Cardiac fibroblast (primary cell): ENCODE measurements around the gene HTRA1.

Experiments
- DNase-seq, 2 donors: peaks; one replicate each; pipeline versions ENCODE4 v3.0.0 to v3.0.0-alpha.2; 2010; ENCODE audit warnings: low read depth in 2 of 2
- H3K4me3 ChIP-seq, 2 donors: replicated peaks in 1 of 2; 1 replicate in 1 of 2; 2 replicates in 1 of 2; pipeline ENCODE4 v1.5.1; 2011; ENCODE audit warnings: low read depth in 2 of 2, low read length in 2 of 2, mild to moderate bottlenecking in 2 of 2, moderate library complexity in 1 of 2
- TF ChIP-seq, protein P1 (sequence below): IDR thresholded peaks from one replicate; pipeline ENCODE4 v1.5.1; 2011; ENCODE audit warnings: low read depth, mild to moderate bottlenecking, low read length, inconsistent platforms

The HTRA1 gene

DNA sequence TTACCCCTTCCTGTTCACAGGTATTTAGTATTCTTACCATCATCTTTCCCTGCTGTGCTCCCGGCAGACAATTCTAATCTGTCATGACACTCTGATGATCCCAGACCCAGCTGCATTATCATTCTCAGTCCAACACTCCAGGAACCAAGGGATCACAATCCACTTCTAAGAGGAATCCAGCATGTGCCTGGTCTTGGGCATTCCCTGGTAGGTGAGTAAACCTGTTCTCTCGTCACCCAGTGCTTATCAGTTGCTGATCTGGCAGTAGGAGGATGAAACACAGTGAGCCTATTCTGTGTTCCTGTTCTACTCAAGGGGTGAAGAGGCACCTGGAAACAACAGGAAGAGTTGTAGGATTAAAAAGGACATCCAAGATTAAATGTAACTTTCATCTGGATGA is 97.9 kb downstream of the HTRA1 start:
- no peak overlapping the region for H3K4me3 ChIP-seq
- no peak for DNase-seq
- TF ChIP-seq, protein P1, sequence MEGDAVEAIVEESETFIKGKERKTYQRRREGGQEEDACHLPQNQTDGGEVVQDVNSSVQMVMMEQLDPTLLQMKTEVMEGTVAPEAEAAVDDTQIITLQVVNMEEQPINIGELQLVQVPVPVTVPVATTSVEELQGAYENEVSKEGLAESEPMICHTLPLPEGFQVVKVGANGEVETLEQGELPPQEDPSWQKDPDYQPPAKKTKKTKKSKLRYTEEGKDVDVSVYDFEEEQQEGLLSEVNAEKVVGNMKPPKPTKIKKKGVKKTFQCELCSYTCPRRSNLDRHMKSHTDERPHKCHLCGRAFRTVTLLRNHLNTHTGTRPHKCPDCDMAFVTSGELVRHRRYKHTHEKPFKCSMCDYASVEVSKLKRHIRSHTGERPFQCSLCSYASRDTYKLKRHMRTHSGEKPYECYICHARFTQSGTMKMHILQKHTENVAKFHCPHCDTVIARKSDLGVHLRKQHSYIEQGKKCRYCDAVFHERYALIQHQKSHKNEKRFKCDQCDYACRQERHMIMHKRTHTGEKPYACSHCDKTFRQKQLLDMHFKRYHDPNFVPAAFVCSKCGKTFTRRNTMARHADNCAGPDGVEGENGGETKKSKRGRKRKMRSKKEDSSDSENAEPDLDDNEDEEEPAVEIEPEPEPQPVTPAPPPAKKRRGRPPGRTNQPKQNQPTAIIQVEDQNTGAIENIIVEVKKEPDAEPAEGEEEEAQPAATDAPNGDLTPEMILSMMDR, result no peak

DNA sequence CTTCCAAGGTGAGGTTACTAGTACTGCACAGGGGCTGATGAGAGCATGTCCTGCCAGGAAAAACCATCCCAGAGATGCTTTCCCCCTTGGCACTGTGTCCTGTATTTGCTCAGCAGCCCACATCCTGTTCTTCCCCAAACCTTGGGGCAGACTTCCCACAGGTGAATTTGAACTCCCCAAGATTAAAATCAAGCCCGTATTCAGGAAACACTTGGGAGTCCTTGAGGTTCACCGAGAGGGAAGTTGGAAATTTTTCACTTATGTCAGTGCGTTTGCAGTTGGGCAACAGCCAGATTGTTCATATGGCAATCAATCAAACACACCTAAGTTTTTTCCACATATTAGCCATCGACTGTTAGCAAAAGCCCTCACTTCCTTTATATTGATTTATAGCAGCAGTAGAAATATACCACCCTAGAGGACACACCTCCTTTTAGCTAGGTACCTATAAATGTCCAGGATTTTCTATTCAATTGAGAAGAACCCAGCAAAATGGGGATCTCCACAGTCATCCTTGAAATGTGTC is 99.0 kb downstream of the HTRA1 start, which contains the start of gene DMBT1:
Gene DMBT1 (plus strand): TSS at position 476 of the 526 bp plus-strand sequence. CDS start 17 bp downstream, at position 493.
- no peak for DNase-seq
- H3K4me3 ChIP-seq, result no peak within 1 kb of the TSS
- TF ChIP-seq, protein P1, result no peak

DNA sequence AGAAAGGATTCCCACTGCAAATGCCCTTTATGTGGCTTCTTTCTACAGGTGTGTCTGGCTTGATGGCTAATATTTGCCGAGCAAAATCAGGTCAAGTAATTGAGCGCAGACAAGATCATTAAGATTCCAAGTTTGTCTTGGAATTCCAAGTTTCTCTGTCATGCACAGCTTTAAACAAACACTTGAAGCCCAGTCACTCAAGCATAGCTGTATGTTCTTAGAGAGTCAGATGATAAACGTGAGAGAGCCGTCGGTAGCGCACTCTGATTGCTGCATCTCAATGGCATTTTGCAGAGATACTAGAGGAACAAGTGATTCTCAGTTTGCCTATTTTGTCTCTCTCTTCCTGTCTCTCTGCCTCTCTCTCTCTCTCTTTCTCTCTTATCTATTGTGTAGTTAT is 99.9 kb downstream of the HTRA1 start:
- TF ChIP-seq, protein P1, result no peak

DNA sequence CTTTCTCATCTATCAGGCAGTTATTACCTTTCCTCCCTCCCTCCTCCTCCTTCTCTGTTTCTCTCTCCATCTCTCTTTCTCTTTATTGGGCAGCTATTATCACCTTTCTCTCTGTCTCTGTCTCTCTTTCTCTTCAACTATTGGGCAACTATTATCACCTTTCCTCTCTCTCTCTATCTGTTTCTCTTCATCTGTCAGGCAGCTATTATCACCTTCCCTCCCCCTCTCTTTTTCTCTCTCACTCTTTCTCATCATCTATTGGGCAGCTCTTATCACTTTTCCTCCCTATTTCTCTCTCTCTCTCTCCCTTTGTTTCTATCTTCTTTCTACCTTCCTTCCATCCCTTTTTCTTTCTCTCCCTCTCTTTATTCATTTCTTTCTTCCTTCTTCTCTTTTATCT is 100.4 kb downstream of the HTRA1 start:
- no peak overlapping the region for H3K4me3 ChIP-seq
- TF ChIP-seq, protein P1, result no peak
- DNase-seq, result no peak

More for the DNA sequence above, 99.9 kb downstream of the HTRA1 start:
- H3K4me3 ChIP-seq, result no peak overlapping the region
- no peak for DNase-seq
